GM12875 (cell line): ENCODE data around the gene LRSAM1.

ENCODE experiments used
- H3K4me3 ChIP-seq: one replicate; pipeline ENCODE4 v1.5.1; 2011; ENCODE audit warnings: low read depth, low read length, control low read depth
- CTCF ChIP-seq: IDR thresholded peaks from 2 replicates; pipeline ENCODE4 v1.5.1; 2011; ENCODE audit warnings: low read depth, mild to moderate bottlenecking, control low read depth, inconsistent platforms, low read length, moderate library complexity, borderline replicate concordance; ENCODE audit not compliant: insufficient read depth

Gene LRSAM1

DNA sequence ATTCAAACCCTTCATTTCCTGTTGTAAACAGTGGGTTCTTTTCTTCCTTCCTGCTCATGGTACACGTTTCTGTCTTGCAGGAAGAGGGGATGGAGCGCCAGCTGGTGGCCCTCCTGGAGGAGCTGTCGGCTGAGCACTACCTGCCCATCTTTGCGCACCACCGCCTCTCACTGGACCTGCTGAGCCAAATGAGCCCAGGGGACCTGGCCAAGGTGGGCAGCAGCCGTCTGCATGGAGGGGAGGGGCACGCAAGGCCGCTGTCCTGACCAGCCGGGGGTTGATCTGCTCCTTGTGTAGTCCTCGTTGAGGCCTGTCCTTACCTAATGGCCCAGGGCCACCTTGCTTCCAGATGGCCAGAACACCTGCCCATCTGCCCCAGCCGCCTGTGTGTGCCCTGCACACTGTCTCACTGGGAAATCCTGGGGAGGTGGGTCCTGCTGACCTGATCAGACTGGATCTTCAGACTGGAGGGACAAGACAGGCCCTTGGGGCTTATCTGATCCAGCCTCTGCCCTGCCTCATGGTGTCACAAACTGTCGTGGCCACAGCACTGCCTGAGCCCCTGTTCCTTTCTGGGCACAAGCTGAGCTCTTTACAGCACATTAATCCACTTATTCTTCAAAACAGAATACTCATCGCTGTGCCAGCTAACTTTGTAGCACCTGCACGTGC is 44.7 kb downstream of the LRSAM1 start:
- no peak overlapping the region for H3K4me3 ChIP-seq
- no peak for TF ChIP-seq CTCF

DNA sequence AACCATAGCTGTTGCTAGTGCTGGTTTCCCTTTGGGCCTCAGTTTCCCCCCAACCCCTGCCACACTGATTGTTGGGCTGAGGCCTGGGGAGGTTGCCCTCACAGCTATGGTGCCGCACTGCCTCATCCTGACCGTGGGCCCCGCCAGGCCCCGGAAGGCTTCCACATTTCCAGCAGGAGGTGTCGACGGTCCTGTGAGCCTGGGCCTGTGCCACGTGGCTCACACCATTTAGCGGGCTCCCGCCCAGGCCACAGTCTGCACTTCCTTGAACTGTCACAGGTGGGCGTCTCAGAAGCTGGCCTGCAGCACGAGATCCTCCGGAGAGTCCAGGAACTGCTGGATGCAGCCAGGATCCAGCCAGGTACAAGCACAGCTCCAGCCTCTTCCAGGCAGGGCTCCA is 45.7 kb downstream of the LRSAM1 start:
- no peak overlapping the region for H3K4me3 ChIP-seq
- TF ChIP-seq CTCF, result no peak

DNA sequence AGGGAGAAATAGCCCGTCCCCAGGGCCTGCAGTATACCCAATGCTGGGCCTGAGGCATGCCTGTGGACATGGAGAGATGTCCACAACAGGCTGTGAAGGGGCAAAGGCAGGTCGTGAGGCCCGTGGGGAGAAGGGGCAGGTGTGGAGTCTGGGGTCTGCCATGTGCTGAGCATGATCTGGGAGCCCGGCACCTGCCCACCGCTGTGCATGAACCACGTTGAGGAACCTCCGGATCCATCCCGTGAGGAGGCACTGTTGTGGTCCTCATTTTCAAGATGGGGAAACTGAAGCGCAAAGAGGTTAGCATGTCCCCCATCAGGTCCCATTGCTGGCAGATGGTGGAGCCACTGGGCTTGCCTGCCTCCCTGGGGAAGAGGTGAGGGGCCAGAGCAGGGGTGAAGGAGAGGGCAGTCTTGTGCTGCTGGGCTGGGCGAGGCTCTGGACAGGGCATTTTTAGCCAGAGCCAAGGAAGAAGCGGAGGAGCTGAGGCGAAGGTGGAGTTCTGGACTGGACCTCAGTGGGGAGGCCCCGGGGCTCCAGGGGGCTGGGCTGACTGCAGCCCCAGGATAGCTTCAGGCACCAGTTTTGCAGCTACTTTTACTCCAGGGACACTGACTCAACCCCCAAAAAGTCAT is 46.5 kb downstream of the LRSAM1 start:
- TF ChIP-seq CTCF, result no peak
- no peak overlapping the region for H3K4me3 ChIP-seq

DNA sequence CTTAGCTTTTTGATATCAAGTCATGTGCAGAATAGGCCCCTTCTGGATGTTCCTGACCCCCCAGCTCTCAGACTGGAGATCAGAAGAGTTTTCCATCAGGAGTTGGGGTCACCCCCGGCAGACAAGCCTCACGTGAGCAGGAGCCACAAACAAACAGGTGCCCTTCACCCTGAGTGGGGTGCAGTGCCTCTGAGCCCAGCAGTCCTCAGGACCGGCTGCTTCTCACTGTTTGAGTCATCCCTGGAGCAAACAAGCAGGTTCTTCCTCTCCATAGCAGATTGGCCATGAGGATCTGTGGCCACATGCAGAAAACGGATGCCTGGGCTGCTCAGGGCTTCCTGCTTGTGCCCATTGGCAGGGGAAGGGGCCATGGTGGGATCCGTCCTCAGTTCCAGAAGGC is 47.0 kb downstream of the LRSAM1 start:
- H3K4me3 ChIP-seq, result no peak overlapping the region
- TF ChIP-seq CTCF, result no peak

DNA sequence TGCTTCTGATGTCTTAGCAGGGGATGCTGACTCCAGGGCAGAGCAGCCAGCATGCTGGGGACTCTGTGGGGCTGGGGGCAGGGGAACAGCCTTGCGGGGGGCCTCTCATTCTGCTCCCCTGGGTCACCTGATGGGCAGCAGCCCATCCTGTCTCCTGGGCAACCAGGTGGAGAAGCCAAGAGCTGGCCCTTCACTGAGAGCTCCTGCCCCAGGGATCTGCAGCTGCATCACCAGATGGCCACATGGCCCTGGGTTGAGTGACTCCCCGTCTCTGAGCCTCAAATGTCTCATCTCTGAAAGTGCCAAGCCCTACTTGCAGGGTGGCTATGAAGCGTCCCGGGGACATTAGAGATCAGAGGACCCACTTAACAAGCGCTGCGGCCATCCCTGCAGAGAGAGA is 49.1 kb downstream of the LRSAM1 start:
- no peak overlapping the region for H3K4me3 ChIP-seq
- TF ChIP-seq CTCF, result no peak

DNA sequence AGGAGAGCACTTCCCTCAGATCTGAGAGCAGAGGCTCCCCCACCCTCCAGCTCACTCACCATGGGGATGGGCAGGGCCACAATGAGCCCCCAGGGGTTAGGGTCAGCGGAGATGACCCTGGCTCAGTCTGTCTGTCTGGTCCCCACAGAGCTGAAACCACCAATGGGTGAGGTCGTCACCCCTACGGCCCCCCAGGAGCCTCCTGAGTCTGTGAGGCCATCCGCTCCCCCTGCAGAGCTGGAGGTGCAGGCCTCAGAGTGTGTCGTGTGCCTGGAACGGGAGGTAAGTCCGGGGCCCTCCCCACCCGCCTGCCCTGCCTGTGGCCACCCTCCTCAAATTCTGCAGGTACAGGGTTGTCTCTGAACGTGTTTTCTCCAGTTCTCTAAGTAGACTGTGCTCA is 49.6 kb downstream of the LRSAM1 start:
- no peak overlapping the region for H3K4me3 ChIP-seq
- no peak for TF ChIP-seq CTCF

DNA sequence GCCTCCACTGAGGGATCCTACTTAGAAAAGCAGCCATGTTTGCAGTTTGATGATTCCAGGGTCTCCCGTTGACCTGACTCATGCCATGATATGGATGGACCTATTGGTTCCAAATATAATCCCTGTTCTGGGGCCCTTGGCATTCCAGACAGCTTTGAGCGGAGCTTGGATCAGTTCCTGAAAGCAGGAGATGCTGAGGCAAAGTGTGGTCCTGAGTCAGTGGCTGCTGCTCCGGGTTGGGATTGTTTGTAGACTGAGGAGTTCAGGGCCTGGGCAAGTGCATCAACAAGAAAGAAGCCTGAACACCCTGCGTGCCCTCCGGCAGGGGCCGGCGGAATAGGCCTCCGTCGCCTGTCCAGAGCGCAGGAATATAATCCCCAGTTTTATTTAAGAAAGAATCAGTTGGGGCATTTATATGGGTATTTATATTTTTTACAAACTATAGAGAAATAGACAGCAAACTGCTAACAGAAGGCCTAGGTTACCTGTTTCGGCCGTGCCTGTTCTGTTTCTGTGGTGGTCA is 50.6 kb downstream of the LRSAM1 start:
- no peak overlapping the region for H3K4me3 ChIP-seq
- no peak for TF ChIP-seq CTCF
